ELR (cell line): ENCODE data around the gene TMX4.
"Not testable (repeated sequence)": the region's sequence is repeated elsewhere in the genome, so short reads cannot be mapped to it uniquely, and the experiment has no call there.

Experiments used
- DNase-seq: peaks from one replicate; pipeline ENCODE4 v3.0.0-alpha.2; 2015; ENCODE audit warnings: low read depth

TMX4 gene, protein sequence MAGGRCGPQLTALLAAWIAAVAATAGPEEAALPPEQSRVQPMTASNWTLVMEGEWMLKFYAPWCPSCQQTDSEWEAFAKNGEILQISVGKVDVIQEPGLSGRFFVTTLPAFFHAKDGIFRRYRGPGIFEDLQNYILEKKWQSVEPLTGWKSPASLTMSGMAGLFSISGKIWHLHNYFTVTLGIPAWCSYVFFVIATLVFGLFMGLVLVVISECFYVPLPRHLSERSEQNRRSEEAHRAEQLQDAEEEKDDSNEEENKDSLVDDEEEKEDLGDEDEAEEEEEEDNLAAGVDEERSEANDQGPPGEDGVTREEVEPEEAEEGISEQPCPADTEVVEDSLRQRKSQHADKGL

GRCh38 chr20:8019246-8019997, at the start of gene TMX4:
TMX4 (minus strand) TSS chr20:8019761; CDS start chr20:8019613, 148 bp downstream.
- peak; percentile 95 for DNase-seq

GRCh38 chr20:8067082-8067481, 47.5 kb upstream of the TMX4 start:
- DNase-seq = no peak

GRCh38 chr20:8066662-8067061, 47.1 kb upstream of the TMX4 start:
- no peak for DNase-seq

DNA sequence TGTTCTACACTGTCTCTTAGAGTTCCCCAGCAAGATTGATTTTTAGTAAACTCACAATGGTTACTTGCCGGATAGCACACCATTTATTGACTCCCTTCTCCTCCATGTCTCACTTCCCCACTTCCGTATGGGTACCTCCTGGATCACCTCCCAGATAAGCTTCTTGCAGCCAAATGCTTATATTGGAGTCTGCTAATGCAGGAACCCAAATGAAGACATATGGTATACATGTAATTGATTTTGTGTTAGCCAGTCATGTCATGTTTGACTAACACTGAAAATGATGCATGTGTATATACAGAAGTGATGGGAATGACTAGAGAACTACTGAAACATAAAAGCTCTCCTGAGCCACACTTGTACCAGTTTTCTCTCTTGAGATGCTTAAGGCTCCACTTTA, 46.1 kb upstream of the TMX4 start:
- no peak for DNase-seq

- no peak for DNase-seq
Measured at GRCh38 chr20:8062756-8063155, 43.2 kb upstream of the TMX4 start.

- DNase-seq = no peak
Measured at GRCh38 chr20:8061861-8062518, 42.4 kb upstream of the TMX4 start.

GRCh38 chr20:8060977-8061376, 41.4 kb upstream of the TMX4 start:
- no peak for DNase-seq

- DNase-seq = no peak
Measured at GRCh38 chr20:8057871-8058270, 38.3 kb upstream of the TMX4 start.

DNA sequence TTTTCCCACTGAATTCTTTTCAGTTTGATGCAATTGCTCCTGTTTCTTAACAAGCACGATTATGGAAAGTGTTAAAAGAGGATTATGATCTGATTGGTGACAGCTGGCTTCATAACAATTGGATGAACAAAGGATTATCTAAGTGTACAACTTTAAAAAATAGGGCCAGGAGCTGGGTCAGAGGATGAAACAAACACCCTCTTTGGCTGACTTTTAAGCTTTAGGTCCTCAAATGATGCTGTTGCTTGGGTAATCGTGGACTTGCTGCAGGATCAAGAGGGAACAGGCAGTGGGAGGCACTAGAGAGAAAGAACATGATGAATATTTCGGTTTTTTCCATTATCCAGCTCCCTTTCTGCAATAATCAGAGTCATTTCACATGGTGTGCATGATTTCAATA, 35.5 kb upstream of the TMX4 start:
- DNase-seq = no peak

- DNase-seq = no peak
Measured at GRCh38 chr20:8050157-8050837, 30.7 kb upstream of the TMX4 start.

DNA sequence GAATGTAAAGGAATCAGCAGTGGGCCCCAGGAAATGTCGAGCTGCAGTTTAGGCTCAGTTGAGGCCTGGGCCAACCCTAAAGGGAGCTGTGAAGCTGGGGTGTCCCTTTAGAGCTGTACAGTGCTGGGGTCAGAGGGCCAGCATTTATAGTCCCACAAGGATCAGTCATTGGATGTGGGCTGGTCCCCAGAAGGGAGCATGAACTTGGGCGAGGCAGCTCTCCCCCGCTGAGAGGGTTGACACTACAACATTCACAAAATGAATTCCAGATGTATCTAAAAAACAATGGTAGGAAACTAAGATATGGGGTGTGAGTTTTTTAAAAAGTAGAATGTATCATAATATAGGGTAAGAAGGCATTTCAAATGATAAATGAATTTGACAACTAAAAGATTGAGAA, 29.7 kb upstream of the TMX4 start:
- DNase-seq = no peak

DNA sequence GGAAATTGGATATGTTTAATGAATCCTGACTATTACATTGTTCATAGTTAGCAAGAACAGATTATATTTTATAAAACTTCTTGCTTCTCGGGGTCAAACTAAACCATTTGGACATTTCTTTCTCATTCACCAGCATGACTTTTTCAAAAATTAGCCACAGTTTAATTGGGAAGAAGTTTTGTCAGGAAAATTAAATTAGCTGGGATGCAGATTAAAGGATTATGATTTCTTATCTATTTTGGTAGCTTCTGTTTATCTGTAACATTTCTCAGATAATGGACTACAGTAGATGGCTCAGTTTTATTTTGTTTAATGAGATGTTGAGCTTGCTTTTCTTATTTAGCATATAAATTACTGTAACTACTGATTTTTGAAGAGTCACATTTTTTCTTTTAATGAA, 26.4 kb upstream of the TMX4 start:
- DNase-seq = no peak

DNA sequence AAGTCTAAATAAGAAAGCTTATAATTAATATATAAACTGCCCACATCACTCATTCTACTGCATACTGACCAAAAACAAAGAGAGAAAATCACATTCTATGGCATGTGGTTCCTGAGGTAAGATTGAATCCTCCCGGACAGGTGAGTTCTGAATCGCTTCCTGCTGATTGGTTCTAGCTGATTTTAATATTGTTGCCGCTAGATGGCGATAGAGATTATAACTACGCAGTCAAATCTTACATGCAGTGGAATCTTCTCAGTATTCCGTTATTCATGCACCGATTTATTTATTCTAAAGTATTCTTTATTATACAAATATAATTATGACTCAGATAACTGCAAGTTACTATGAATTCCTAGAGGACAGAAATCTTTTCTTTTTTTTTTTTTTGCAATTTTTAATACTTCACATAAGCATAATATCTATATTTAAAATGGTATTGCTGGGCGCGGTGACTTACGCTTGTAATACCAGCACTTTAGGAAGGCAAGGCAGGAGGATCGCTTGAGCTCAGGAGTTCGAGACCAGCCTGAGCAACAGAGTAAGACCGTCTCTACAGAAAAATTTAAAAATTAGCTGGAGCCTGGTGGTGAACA, 24.2 kb upstream of the TMX4 start:
- peak; percentile 61 for DNase-seq

DNA sequence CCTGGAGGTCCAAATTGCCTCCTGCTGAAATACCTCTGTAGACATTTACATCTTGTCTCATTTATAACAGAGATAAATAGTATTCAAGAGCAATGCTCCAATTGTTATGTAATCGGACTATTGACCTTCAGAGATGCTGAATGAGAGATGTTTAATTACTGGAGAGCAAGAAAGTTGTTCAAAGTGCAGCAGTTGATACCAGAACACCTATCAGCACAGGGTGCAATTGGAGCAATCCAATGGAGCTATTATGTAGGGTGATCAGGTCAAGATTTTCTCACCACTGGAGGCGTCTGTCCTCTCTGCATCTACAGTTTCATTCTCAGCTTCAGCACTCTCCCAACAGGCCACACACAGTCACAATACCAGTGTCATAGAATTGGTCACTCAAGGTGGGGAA, 19.5 kb upstream of the TMX4 start:
- DNase-seq = no peak

DNA sequence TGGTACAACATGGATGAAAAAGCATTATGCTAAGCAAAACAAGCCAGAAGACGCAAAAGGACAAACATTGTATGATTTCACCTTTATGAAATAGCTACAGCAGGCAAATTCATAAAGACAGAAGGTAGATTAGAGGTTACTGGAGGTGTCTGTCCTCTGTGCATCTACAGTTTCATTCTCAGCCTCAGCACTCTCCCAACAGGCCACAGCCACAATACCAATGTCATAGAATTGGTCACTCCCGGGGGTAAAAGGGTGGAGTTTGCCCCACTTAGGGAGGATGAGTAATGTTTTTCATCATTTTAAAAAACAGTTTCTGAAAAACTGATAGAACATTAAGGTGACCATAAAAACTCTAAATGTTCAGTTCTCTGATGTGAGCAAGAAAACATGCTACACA, 17.2 kb upstream of the TMX4 start:
- no peak for DNase-seq

DNA sequence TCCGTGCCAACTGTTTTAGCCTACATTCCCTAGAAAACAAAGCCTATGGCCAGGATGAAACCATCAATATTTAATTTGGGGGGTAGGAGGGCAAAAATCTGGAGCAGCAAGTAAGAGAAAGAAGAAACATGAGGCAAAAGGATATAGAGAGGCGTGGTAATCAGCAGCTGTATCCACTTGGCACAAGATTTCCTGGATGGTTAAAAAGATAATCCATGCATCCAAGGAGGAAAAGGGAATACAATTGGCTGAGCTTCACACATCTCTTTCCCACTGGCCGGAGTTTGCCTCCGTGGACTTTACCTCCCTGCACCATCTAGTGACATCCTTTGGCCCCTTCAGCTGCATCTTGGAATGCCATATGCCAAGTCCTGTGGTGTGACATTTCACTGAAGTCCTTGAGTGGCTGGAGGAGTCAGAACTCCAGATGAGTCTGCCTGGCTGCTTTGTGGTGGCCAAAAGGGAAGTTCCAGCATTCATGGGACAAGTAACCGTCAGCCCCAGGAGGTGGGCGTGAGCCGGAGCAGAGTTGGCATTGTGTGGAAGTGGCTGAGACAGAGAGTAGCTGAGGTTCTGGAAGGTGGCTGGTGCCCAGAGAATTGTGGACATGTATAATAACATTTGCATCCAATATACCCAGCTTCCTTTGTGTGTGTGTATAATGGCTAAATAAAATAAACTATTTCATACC, 13.7 kb upstream of the TMX4 start:
- no peak for DNase-seq

GRCh38 chr20:8032499-8032898, 12.9 kb upstream of the TMX4 start:
- DNase-seq = no peak

DNA sequence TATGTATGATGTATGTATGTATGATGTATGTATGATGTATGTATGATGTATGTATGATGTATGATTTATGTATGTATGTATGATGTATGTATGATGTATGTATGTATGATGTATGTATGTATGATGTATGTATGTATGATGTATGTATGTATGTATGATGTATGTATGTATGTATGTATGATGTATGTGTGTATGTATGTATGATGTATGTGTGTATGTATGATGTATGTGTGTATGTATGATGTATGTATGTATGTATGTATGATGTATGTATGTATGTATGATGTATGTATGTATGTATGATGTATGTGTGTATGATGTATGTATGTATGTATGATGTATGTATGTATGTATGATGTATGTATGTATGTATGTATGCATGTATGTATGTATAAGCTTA, 12.0 kb upstream of the TMX4 start:
- DNase-seq = not testable (repeated sequence)

- DNase-seq = no peak
Measured at GRCh38 chr20:8021541-8022269, 2.1 kb upstream of the TMX4 start.

GRCh38 chr20:8020314-8021079, 936 bp upstream of the TMX4 start:
- DNase-seq = peak; percentile 48
